Measurements from ENCODE around the gene EYA2. TPM values are rescaled to one million over a fixed set of nuclear protein-coding genes. Genes with fewer than 3 reads are reported as not detected.
A peak's percentile ranks its signal among the peaks of the same experiment; 100 is the strongest.

Gene EYA2
- total RNA-seq, 1 experiment from 2014 or later: 1.7 TPM

DNA sequence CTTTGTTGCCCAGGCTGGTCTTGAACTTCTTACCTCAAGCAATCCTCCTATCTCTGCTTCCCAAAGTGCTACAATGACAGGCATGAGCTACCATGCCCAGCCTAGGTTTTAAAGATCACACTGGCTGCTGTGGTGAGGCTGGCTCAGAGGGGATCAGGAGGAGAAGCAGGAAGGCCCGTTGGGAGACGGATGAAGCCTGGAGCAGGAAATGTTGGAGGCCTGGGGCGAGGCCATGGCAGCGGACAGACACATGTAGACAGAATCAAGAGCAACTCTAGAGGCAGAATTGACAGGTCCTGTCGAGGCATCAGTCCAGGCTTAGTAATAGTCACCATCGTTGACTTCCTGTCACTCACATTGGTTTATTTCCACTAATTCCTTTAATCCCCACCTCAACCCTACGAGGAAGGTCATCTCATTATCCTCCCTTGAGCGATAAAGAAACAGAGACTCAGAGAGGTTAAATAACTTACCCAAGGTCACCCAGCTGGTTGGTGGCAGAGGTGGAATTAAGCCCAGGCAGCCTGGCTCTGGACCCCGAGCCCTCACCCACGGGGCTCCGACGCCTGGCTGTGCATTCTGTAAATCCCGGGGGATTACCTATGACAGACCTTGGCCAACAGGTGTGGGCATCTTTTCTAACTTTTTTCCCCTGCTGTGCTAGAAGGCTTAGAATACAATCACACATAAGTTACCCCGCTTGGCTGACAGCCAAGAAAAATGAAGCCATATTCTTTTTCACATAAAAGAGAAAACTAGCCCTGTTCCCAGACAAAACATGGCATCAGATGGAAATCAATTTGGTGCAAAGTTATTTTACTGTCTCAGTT, 113.4 kb downstream of the EYA2 start:
- DNase-seq (ENCODE audit: low read depth): no peak

DNA sequence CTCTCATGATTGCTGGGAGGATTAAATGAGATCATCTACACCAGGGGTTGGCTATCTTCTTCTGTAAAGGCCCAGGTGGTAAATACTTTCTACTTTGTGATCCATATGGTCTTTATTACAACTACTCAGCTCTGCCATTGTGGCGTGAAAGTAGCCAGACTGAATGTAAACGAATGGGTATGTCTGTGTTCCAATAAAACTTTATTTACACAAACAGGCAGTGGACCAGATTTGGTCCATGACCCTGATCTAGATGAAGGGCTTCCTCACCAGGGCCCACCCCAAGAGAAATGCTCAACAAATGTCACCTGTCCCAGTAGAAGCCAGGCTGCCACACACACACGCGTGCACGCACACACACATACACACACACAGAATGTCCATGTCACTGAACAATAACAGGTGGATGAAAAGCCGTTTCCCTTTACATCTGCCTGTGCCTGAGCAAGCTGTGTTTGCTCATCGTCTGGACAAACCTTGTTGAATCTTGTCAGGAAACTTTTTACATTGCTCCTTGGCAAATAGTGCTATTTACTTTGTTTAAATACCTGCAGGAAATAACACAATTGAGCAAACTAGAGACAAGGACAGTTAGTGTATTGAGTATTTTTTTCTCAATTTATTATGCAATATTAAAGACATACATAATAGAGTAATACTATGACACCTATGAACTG, 114.3 kb downstream of the EYA2 start:
- no peak for DNase-seq (ENCODE audit: low read depth)

DNA sequence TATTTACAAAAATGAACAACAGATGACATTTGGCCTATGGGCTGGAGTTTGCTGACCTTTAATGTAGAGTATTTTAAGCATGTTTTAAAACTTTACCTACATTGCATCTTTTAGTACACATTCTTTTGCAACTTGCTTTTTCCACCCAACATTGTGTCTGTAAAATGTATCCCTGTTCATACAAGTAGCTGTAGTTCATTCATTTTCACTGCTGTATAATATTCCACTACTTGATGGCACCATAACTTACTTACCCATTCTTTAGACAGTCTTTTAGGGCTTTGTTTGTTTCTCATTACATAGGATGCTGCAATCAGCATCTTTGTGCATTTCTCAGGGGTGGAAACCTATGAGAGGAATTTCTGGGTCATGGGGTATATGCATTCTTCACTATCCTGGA, 115.1 kb downstream of the EYA2 start:
- DNase-seq (ENCODE audit: low read depth): no peak

DNA sequence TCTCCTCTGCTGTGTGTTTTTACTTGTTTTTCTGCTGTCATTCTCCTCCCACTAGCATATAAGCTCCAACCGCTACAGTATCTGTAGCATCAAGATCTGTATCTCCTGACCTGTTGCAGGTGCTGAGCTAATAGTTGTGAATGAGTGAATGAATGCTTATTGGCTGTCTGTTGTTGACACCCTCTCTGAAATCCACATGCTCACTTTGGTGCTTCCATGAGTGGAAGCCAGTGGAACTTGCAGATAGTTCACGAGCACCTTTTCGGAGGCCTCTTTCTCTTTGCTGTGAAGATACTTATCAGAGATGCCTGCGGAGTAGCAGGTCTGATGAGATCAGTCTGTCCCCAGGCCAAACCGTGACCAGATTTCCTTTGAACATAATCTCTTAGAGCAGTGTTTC, 117.3 kb downstream of the EYA2 start:
- no peak for DNase-seq (ENCODE audit: low read depth)

DNA sequence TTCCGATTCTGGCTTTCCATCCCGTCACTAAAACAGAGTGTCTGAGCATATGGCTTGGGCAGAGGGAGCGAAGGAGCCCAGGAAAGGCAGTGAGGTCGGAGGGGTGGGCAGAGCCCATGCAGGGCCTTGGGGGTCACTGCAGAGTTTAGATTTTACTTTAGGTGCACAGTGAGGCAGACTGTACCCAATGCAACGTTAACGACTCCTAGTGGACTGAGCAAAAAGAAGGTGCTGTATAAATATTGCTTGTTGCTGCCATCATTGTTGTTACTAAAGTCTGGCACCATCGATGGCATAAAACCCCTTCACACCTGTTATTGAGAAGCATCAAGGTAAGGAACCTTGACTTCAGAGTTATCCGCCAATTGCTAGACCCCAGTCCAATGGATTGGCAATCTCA, 119.0 kb downstream of the EYA2 start:
- no peak for DNase-seq (ENCODE audit: low read depth)

DNA sequence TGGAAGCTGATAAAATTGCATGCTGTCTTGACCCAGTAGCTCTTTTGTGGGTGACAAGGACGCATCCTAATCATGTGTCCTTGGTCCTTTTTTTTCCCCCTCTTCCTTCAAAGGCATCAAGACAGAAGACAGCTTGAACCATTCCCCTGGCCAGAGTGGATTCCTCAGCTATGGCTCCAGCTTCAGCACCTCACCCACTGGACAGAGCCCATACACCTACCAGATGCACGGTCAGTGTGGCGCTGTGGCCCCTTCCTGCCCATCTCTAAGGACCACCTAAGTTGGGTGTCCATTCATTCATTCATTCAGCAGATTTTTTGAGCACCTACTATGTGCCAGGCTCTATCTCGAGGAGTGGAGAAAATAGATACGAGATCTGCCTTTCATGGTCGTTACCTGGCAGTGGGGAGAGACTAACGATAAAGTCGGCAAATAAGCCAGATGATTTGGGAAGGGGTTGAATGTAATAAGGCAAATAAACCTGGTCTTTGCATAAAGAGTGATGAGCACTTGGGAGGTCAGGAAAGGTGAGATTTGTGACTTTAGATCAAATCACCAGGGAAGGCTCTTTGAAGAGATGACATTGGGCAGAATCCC, 121.5 kb downstream of the EYA2 start:
- DNase-seq (ENCODE audit: low read depth): no peak

DNA sequence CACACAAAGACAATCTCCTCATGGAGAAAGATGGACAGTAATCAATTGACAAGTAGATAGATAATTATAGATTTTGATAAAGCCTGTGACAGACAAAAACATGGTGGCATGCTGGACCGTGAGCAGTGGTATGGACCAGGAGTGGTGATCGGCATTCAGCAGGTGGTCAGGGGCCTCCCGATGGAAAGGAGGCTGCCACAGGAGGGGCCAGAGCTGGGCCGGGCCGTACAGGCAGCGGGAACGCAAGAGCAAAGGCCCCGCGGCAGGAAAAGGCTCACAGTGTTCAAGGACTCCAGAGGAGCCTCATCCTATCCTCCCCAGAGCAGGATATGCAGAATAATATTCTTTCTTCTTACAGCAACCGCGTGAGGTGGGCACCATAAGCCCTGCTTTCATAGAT, 123.7 kb downstream of the EYA2 start:
- no peak for DNase-seq (ENCODE audit: low read depth)

DNA sequence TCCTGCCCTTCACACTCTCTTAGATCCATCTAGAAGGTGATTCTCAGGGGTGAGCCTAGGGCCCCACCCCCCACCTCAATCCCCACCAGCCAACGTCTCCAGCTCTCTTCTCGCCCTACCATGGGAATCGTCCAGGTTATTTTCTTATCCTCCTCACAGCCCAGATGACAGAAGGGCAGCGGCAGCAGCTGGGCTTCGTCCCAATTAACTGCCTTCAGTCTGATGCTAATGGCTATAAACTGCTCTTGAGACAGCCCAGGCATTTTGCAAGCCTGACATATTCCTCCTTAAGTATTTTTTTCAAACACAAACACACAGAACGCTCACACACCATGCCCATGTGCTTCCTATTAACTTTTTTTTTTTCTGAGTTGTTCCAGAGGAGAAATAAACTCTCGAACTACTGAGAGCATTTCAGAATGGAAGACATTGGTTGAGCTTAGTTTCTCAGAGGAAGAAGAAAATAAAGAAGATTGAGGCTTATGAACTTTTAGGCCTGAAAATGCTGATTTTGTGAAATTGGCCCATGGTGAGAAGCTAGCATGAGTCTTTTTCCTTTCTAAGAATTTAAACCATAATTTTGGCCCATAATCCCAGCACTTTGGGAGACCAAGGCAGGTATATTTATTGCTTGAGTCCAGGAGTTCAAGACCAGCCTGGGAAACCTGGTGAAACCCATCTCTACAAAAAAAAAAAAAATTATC, 124.6 kb downstream of the EYA2 start:
- DNase-seq (ENCODE audit: low read depth): no peak

DNA sequence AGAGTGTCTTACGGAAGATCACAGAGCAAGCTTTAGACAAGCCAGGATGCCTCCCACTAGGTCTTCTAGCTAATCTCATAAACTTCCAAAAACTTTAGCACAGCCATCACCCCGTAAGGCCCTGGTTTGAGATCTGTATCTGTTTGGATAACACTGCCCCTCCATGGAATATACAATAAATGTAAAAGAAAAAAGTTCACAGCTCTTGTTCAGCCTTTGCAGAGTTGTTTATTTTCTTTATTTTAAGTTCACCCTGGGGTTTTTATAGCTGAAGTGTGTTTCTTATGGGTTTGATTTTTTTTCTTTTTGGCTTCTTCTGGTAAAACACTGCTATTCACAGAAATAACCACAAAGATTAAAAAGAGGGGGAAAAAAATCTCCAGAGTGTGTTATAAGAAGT, 125.6 kb downstream of the EYA2 start:
- DNase-seq (ENCODE audit: low read depth): no peak

DNA sequence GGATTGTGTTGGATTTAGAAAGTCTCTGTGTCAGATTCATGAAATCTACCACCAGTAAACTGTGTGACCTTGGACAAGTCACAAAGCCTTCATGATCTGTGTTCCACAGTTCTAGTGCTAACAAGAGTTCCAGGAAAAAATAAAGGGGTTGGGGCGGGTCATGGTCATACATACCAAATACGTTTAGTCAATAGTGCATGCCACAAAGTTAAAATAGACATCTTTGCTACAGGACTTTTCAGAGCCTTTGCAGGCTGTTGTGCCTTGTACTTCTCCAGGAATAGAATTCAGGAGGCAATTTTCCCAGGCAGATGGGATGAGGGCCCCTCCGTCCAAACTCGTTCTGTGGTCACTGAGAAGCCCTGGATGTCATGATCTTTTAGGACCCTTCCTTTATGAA, 127.2 kb downstream of the EYA2 start:
- DNase-seq (ENCODE audit: low read depth): no peak

DNA sequence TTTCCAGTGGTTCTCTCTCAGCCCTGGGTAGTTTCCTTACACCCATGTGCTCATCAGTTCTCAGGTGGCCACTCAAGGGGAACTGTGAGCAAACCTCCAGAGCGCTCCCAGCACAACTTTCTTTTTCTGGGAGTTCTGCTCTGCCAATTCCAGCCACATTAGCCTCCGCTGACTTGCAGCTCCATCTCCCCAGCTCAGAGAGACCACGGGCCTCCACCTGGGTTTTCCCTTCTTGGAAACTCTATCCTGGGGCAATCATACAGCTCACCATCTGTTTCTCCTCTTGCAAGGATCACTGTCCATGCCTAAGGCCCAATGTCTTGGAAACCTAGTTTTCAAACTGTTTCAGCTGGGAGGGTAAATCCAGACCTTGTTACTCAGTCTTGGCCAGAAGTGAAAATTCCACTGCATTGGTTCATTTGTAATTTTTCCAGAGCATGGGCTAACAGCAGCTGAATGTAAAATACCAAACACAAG, 129.9 kb downstream of the EYA2 start:
- DNase-seq (ENCODE audit: low read depth): no peak

DNA sequence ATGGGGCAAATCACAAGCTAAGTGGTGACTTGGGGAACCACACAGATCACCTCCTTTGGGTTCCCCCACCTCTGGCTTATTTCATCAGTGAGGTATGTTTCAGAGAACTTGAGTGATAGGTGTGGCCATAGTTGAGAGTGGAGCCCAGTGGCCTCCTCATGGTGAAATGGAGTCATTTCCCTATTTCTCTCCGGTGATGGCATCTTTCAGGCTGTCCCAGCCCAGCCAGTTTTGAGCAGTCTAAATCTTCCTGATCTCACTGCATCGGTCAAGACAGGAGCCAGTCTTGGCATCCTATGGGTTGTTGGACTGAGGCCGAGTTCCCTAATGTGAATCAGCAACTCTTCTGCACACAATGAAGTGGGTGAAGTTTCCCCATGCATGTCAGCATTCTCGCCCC, 132.4 kb downstream of the EYA2 start:
- DNase-seq (ENCODE audit: low read depth): peak; percentile 15

DNA sequence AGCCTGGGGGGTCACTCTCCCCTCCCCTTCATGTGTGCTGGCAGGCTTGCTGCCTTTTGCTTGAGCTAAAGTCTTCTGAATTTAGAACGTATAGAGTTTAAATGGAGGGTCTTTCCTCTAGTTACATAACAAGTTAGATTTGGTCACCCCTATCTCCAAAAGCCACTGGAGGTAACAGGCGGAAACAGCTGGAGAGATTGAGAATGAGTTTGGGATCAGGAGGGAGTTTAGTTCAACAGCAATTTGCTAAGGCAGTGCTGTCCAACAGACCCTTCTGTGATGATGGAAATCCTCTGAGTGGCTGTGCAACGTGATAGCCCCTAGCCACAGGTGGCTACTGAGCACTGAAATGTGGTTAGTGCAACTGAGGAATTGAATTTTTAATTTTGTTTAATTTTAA, 132.8 kb downstream of the EYA2 start:
- DNase-seq (ENCODE audit: low read depth): no peak

DNA sequence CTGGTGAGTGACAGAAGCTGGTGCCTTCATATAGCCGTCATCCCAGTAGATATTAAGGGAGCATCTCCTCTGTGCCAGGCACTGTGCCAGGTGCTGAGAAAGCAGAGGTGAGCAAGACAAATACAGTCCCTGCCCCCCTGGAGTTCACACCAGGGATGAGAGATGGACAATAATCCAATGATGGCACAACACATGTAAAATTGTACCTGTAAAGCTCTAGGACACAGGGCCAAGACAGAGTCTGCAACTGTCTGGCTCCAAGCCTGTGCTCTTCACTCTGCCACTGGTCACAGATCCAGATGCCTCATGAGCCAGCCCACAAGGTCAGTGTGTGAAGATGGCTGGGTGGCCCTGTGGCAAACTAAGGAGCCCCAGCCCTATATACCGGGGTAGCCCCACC, 133.8 kb downstream of the EYA2 start:
- DNase-seq (ENCODE audit: low read depth): no peak

DNA sequence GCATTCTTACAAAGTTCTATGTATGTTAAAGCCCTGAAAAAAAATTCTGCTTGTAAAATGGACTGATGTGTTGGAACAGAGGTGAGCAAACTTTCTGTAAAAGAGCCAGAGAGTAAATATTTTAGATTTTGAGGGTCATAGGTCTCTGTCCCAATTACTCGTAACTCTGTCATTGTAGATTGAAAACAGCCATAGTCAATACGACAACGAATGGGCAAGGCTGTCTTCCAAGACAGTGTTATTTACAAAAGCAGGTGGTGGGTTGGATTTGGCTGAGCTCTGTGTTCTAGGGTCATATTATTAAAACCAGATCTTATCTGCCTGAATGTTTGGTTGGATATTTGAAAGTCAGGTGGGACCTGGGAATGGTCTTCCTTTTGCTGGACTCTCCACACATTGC, 135.2 kb downstream of the EYA2 start:
- DNase-seq (ENCODE audit: low read depth): no peak

DNA sequence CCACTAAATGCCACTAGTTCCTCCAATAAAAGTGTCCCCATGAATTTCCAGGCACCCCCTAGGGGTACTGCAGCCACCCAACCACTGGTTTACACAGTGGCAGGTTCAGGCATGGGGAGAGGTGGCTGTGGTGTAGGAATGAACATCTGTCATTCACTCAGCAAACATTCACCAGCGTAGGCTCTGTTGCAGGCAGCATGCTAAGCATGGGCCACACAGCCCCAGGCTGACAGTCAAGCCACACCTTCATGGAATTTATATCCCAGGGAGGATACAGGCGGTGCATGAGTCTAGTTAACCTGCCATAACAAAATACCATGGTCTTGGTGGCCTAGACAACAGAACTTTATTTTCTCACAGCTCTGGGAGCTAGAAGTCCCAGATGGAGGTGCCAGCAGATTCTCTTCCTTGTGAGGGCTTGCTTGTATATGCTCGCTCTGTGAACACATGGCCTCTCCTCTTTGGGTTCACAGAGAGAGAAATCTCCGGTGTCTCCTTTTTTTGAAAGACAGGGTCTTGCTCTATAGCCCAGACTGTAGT, 135.7 kb downstream of the EYA2 start:
- no peak for DNase-seq (ENCODE audit: low read depth)

DNA sequence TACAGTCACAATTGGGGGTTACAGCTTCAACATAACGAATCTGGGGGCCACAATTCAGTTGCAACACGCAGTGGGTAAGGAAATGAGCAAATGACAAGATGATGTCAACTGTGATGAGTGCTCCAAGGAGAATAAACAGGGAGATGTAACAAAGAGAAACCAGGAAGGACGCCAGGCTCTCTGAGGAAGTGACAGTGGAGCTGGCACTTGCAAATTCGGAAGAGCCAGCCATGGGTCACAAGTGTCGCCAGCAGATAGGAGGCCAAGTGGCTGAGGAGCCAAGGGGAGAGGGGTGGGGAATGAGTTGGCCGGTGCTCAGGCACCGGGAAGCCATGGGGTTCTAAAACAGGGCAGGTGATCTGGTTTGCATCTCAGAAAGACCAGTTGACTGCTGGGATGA, 136.4 kb downstream of the EYA2 start:
- no peak for DNase-seq (ENCODE audit: low read depth)

DNA sequence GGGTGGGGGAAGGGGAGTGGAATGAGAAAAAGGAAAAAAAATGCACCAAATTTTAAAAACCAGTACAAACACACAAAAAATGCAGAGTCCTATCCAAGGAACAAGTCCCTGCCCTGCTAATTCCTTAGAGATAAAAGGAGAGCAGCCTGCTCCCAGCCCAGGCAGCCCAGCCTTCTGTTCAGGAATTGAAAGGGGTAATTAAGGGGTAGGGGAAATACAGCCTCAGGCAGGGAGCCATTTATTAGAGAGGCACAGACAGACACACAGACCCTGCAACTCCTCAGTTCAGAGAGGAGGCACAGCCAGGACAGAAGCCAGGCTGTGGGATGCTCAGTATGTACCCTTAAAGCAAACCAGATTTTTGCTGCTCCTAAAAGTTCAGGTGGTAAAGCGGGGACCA, 137.2 kb downstream of the EYA2 start:
- no peak for DNase-seq (ENCODE audit: low read depth)

DNA sequence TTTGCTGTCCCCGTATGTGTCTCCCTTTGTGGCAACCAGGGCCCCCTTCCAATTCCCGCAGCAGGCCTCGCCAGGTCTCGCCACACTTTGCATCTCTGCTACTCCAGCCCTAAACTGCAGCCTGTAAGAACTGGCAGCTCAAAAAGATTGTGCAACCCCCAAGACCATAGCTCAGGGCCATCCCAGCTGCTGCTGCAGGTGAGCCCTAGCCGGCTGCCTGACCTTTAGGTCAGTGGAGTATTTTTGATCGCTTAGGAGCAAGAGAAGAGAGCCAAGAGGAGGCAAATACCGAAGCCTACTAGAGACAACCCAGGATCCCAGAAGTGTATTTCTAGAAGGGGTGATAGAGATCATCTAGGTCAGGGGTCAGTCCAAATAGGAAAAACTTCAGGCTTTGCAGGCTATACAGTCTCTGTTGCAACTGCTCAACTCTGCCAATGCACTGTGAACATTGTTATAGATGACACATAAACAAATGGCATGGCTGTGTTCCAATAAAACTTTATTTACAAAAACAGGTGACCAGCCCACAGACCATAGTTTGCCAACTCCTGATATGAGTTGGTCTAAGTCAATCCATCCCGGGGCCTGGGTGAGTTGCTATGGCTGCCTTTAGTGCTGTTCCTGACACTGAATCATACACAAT, 138.4 kb downstream of the EYA2 start:
- DNase-seq (ENCODE audit: low read depth): no peak

DNA sequence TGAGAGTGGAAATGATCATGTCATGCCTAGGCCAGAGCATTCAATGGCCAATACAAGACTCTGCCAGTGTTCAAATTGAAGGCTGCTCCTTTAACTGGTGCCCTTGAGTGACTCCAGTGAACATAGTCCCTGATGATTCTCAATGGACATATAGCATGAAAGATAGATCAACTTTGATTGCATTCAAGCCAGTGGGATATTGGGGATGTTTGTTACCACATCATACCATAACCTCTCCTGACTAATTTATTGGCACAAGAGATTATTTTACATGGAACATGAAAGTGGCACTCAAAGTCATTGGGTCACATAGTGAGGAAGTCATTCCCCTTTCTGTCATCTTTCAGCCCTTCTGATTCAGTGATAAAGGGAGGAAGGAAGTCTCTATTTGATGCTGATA, 139.0 kb downstream of the EYA2 start:
- no peak for DNase-seq (ENCODE audit: low read depth)

DNA sequence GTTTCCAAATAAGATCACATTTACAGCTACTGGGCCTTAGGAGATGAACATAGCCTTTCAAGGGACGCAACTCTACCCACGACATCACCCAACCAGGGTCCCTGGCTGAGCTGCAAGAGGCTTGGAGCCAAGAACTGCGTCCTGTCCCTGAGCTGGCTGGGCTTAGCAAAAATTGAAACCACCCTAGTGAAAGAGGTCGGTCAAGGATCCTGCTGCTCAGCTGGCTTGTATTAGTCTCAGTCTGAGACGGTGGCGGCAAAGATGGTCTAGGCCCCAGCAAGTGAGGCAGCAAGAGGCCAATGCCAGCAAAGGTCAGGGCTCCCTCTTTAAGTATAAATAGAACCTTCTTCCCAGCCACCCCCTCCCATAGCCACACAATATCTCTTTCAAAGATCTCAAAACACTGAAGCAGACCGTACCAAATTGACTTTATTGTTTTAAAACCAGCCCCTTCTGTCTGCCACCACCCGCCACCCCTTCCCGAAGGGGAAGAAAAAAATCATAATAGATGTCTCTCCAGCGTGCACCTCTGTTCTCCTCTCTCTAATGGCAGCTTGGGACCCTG, 140.5 kb downstream of the EYA2 start:
- no peak for DNase-seq (ENCODE audit: low read depth)
